ENCODE results near the gene DHRS3.
"Not testable (repeated sequence)": the region's sequence is repeated elsewhere in the genome, so short reads cannot be mapped to it uniquely, and the experiment has no call there.

DHRS3 gene, protein sequence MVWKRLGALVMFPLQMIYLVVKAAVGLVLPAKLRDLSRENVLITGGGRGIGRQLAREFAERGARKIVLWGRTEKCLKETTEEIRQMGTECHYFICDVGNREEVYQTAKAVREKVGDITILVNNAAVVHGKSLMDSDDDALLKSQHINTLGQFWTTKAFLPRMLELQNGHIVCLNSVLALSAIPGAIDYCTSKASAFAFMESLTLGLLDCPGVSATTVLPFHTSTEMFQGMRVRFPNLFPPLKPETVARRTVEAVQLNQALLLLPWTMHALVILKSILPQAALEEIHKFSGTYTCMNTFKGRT

DNA sequence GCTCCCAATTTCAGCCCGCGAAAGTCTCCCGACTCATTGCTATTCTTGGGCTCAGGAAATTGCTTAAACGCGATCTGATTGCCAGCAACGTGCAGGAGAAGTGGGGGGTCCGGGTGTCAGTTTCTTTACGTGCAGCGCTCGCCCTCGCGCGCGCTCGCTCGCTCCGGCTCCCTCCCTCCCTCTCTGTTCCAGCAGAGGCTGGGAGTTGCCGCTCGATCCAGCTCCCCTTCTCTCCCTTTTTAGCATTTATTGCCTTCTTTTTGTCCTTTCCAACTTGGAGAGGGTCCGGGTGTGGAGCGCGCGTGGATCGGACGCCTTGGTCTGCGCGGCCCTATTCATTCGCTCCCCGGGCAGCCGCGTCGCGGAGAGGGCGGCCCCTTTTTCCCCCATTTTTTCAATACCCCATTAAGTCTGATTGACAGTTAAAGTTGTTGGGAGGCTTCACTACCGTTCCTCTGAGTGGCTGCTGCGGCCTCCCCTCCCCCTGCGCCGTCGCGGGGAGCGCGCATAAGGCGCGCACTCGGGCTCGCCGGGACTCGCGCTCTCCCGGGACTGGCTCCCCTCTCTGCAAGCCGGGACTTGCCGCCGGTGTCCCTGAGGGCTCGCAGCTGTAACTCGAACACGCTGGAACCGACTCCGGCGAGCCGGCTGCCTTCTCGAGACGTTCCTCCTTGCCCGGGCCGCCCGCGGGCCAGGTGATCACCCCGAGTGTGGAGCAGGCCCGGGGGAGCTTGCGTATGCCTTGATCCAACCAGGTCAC, at the start of gene DHRS3:
DHRS3 (minus strand) TSS at position 310 of the 760 bp plus-strand sequence. CDS start 862 bp downstream, outside the sequence.
- Histone ChIP-seq H3K27me3 (ENCODE audit: control insufficient read depth, insufficient read depth, low read length) (no peaks in the 10 kb centered on the region), H3K4me1 (ENCODE audit: control insufficient read depth, insufficient read depth, low read length) (peaks cover 41% of the 10 kb centered on the region)

DNA sequence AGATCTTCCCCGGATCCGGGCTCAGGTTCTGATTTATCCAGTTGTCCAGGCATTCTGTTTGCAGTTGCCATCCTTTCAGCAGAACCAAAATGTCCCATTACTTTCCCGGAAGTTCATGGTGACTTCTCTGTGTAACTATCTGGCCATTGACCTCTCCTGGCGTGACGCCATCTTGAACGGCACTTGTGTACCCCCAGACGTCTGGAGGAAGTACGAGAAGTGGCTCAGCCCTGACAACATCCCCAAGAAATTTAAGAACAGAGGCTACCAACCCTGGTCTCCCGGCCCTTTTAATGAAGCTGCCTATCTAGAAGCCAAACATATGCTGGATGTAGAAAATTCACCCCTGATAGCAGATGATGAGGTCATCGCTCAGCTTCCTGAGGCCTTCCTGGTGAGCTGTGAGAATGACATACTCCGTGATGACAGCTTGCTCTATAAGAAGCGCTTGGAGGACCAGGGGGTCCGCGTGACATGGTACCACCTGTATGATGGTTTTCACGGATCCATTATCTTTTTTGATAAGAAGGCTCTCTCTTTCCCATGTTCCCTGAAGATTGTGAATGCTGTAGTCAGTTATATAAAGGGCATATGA, 48.2 kb upstream of the DHRS3 start:
- Histone ChIP-seq H3K9ac (ENCODE audit: low read length) (no peak overlapping the region), H3K4me1 (ENCODE audit: control insufficient read depth, insufficient read depth, low read length) (no peaks in the 10 kb centered on the region), H3K4me3 (ENCODE audit: low read length) (no peak overlapping the region), H3K27ac (ENCODE audit: low read depth, low read length) (no peak overlapping the region), H3K36me3 (ENCODE audit: control insufficient read depth, insufficient read depth, low read length) (no peaks in the 10 kb centered on the region), H3K27me3 (ENCODE audit: control insufficient read depth, insufficient read depth, low read length) (no peaks in the 10 kb centered on the region)

More for the DNA sequence above, at the start of gene DHRS3:
- peak within 1 kb of the TSS; percentile 95 for H3K27ac ChIP-seq (ENCODE audit: low read depth, low read length)
- no peaks in the 10 kb centered on the region for H3K36me3 ChIP-seq (ENCODE audit: control insufficient read depth, insufficient read depth, low read length)
- H3K4me3 ChIP-seq (ENCODE audit: low read length) = peak within 1 kb of the TSS; percentile 88
- H3K9ac ChIP-seq (ENCODE audit: low read length) = peak within 1 kb of the TSS; percentile 70

DNA sequence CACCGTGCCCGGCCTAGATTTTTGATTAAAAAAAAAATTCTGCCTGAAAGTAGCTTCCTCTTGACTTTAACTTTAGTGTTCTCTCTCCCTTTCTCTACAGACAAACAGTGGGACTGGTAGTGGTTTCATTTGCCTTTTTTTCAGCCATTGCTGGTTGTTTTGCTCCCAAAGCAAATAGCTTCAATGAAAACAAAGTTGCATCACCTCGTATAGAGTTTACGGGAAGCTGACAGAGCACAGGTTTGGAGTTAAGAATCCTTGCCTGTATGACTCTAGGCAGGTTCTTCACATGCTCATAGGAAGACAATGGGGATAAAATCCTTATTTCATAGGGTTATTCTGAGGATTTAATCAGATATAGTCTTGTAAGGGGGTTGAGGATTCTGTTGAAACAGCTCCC, 47.5 kb upstream of the DHRS3 start:
- Histone ChIP-seq H3K9ac (ENCODE audit: low read length) (no peak overlapping the region), H3K4me3 (ENCODE audit: low read length) (no peak overlapping the region), H3K27me3 (ENCODE audit: control insufficient read depth, insufficient read depth, low read length) (no peaks in the 10 kb centered on the region), H3K36me3 (ENCODE audit: control insufficient read depth, insufficient read depth, low read length) (no peaks in the 10 kb centered on the region), H3K4me1 (ENCODE audit: control insufficient read depth, insufficient read depth, low read length) (no peaks in the 10 kb centered on the region), H3K27ac (ENCODE audit: low read depth, low read length) (no peak overlapping the region)

DNA sequence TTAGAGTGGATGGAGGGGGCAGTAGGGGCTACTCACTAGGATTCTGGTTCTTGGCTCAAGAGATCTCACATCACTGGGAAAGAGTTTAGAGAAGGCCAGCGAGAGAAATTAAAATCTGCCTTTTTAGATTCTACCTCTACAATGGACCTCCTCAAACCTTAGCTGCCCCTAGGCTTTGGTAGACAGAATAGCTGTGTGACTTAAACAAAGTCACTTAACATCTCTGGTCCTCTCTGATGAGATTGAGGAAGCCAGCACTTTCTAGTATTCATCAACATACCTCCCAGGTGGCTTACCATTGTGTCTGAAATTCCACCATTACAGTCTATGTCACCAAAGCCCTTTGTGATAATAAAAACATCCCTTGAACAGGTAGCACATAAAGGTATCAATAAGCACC, 44.5 kb upstream of the DHRS3 start:
- Histone ChIP-seq H3K9ac (ENCODE audit: low read length) (no peak overlapping the region), H3K4me3 (ENCODE audit: low read length) (no peak overlapping the region), H3K27me3 (ENCODE audit: control insufficient read depth, insufficient read depth, low read length) (no peaks in the 10 kb centered on the region), H3K27ac (ENCODE audit: low read depth, low read length) (no peak overlapping the region), H3K36me3 (ENCODE audit: control insufficient read depth, insufficient read depth, low read length) (no peaks in the 10 kb centered on the region), H3K4me1 (ENCODE audit: control insufficient read depth, insufficient read depth, low read length) (no peaks in the 10 kb centered on the region)

DNA sequence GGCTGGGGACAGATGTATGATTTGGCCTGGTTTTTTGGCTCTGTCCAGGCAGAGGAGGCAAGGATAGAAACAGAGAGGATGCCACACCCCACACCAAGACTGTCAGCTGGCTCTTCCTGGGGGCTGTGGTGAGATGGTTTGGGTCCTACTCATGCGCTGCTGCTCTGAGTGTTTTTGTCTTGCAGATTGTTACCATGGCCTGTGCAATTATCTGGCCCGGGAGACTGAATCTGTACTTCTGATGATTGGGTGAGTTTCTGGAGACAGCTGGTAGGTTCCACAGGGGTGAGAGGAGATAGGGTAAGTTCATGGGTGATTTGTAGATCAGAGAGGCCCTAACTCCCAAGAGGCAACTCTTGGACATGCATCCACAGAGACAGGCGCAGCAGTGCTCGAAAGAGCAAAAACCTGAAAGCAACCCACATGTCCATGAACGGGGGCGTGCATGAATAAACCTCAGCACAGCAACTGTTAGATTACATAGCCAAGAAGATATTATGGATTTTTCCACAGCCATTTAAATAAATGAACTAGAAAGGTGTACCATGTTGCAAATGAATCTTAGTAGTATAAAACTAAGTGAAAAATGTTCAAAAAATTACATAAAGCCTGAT, 43.7 kb upstream of the DHRS3 start:
- Histone ChIP-seq H3K4me1 (ENCODE audit: control insufficient read depth, insufficient read depth, low read length) (no peaks in the 10 kb centered on the region), H3K36me3 (ENCODE audit: control insufficient read depth, insufficient read depth, low read length) (no peaks in the 10 kb centered on the region), H3K4me3 (ENCODE audit: low read length) (no peak overlapping the region), H3K9ac (ENCODE audit: low read length) (no peak overlapping the region), H3K27me3 (ENCODE audit: control insufficient read depth, insufficient read depth, low read length) (no peaks in the 10 kb centered on the region), H3K27ac (ENCODE audit: low read depth, low read length) (no peak overlapping the region)

DNA sequence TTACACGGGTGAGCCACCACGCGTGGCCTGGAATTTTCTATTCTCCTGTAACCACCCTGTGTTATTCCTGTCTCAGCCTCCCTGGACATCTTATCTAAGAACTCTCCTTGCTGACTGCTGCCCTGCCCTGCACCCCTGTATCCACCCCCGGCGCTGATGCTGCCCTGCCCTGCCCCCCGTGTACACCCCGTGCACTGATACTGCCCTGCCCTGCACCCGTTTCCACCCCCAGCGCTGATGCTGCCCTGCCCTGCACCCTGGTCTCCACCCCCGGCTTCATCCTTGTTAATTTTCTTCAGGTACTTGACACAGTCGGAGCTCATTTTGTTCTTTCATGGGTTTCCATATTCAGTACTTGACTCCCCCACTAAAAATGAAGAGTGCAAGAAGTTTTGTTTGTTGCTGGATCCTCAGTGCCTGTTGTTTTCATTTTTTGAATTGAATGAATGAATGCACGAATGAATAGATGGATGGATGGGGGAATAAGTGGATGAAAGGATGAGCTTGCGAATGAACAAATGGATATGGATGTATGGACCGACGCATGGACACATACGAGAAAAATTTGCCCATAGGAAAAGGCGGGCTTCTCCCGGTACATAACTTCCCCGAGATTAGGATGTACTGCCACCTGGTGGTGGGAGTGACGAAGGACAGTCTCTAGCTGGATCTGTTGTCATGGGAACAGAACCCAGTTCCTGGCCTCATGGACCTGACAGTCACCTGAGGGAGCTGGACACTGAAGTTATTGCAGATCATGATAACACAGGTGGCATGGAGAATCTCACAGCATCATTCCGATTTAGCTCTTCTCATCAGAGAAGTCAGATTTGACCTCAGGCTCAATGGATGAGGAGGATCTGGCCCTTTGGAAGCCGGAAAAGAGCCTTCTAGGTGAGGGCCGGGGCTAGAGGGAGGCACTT, 40.8 kb upstream of the DHRS3 start:
- Histone ChIP-seq H3K4me3 (ENCODE audit: low read length) (no peak overlapping the region), H3K27me3 (ENCODE audit: control insufficient read depth, insufficient read depth, low read length) (no peaks in the 10 kb centered on the region), H3K27ac (ENCODE audit: low read depth, low read length) (no peak overlapping the region), H3K36me3 (ENCODE audit: control insufficient read depth, insufficient read depth, low read length) (no peaks in the 10 kb centered on the region), H3K9ac (ENCODE audit: low read length) (no peak overlapping the region), H3K4me1 (ENCODE audit: control insufficient read depth, insufficient read depth, low read length) (no peaks in the 10 kb centered on the region)

DNA sequence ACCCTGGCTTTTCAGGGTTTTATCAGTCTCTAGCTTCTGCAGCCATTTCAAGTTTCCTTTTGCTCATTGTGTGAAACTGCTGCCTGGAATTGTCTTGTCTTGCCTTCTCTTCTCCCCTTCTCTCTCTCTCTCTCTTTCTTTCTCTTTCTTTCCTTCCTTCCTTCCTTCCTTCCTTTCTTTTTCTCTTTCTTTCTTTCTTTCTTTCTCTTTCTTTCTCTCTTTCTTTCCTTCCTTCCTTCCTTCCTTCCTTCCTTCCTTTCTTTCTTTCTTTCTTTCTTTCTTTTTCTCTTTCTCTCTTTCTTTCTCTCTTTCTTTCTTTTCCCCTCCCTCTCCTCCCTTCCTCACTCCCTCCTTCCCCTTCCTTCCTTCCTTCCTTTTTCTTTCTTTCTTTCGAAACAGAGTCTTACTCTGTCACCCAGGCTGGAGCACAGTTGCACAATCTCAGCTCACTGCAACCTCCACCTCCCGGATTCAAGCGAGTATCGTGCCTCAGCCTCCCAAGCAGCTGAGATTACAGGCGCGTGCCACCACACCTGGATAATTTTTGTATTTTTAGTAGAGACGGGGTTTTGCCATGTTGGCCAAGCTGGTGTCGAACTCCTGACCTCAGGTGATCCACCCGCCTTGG, 40.0 kb upstream of the DHRS3 start:
- H3K27me3 ChIP-seq (ENCODE audit: control insufficient read depth, insufficient read depth, low read length); H3K27ac ChIP-seq (ENCODE audit: low read depth, low read length); H3K4me1 ChIP-seq (ENCODE audit: control insufficient read depth, insufficient read depth, low read length); H3K36me3 ChIP-seq (ENCODE audit: control insufficient read depth, insufficient read depth, low read length); H3K4me3 ChIP-seq (ENCODE audit: low read length); H3K9ac ChIP-seq (ENCODE audit: low read length): not testable (repeated sequence)

DNA sequence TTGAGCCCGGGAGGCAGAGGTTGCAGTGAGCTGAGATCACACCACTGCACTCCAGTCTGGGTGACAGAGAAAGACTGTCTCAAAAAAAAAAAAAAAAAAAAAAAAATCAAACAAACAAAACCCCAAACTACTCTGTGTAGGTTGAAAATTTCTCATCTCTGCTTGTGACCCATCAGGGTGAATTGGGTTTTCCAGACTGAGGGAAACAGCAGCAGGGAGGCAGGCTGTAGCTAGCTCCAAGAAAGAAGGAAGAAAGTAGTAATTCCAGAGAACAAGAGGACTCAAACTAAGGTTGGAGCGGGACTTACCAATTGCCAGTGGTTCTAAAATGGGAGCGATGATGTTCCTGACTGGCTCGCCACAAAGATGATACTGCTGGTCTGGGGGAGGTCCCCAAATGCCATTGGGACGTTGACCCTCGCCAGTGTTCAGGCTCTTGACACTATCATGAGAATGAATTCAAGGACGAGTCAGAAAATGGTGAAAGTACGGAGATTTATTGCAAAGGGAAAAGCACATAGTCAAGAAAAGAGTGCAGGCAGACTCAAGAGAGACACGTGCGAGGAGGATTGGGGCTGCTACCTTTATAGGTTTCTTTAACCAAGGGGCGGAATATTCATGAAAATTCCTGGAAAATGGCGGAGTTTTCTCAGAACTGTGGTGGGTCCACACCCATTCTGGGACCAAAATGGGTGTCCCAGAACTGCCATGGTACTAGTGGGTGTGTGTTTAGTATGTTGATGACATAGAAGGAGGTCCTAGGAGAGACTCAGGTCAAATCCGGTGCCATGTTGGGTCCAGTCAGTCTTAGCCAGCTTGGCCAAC, 39.3 kb upstream of the DHRS3 start:
- Histone ChIP-seq H3K36me3 (ENCODE audit: control insufficient read depth, insufficient read depth, low read length) (no peaks in the 10 kb centered on the region), H3K4me1 (ENCODE audit: control insufficient read depth, insufficient read depth, low read length) (no peaks in the 10 kb centered on the region), H3K4me3 (ENCODE audit: low read length) (no peak overlapping the region), H3K9ac (ENCODE audit: low read length) (no peak overlapping the region), H3K27ac (ENCODE audit: low read depth, low read length) (no peak overlapping the region), H3K27me3 (ENCODE audit: control insufficient read depth, insufficient read depth, low read length) (no peaks in the 10 kb centered on the region)

DNA sequence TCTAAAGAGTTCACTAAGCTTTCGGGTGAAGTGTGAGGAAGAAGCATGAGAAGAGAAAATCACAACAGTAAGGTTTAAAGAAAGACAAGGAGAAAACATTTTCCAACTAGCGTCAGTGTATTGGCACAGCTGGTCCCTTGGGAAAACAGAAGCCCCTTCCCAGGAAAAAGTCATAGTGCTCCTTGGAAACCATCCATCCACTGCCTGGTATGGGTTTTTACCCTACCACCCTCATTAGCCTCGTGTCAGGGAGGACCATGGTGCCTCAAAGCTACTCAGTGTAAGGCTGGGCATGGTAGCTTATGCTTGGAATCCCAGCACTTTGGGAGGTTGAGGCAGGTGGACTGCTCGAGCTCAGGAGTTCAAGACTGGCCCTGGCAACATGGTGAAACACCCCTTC, 38.6 kb upstream of the DHRS3 start:
- Histone ChIP-seq H3K27me3 (ENCODE audit: control insufficient read depth, insufficient read depth, low read length) (no peaks in the 10 kb centered on the region), H3K36me3 (ENCODE audit: control insufficient read depth, insufficient read depth, low read length) (no peaks in the 10 kb centered on the region), H3K4me3 (ENCODE audit: low read length) (no peak overlapping the region), H3K27ac (ENCODE audit: low read depth, low read length) (no peak overlapping the region), H3K4me1 (ENCODE audit: control insufficient read depth, insufficient read depth, low read length) (no peaks in the 10 kb centered on the region), H3K9ac (ENCODE audit: low read length) (no peak overlapping the region)

DNA sequence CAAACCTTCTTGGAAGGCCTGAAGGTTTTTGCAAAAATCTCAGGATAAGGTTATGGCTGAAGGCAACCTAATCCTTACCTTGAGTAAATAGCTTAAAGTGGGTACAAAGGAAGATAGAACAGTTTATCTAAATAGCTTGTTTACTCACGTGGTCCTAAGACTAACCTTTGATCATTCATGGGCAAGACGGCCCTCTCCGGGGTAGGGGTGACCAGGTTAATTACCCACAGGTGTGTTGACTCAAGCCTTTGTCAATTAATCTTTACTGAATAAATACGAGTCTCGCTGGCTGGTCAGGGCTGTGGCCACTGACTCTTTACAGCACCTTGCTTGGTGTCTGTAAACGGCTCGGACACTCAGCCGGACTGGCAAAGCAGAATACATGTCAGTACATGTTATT, 36.6 kb upstream of the DHRS3 start:
- Histone ChIP-seq H3K4me3 (ENCODE audit: low read length) (no peak overlapping the region), H3K36me3 (ENCODE audit: control insufficient read depth, insufficient read depth, low read length) (no peaks in the 10 kb centered on the region), H3K27ac (ENCODE audit: low read depth, low read length) (no peak overlapping the region), H3K4me1 (ENCODE audit: control insufficient read depth, insufficient read depth, low read length) (no peaks in the 10 kb centered on the region), H3K9ac (ENCODE audit: low read length) (no peak overlapping the region), H3K27me3 (ENCODE audit: control insufficient read depth, insufficient read depth, low read length) (no peaks in the 10 kb centered on the region)

DNA sequence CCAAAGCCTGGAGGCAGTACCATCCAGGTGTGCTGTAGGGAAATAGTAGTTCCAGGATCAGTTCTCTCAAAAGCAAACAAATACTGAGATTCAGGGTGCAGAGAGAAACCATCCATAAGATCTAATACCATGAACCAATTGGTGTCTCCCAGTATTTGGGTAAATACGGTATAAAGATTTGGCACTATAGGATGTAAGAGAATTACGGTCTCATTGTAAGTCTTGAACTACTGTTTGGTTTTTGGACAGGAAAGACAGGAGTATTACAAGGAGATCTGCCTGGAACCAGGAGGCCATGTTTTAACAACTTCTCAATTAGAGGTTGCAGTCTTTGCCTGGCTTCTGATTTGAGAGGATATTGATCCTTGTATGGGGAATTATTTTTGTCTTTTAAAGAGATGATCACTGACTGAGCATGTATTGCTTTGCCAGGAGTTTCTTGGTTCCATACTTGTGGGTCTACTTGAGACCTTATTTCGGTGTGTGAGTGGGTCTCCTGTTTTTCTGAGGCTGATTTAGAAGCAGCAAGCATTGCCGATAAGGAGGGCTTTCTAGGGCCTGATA, 36.1 kb upstream of the DHRS3 start:
- Histone ChIP-seq H3K36me3 (ENCODE audit: control insufficient read depth, insufficient read depth, low read length) (no peaks in the 10 kb centered on the region), H3K4me1 (ENCODE audit: control insufficient read depth, insufficient read depth, low read length) (no peaks in the 10 kb centered on the region), H3K4me3 (ENCODE audit: low read length) (no peak overlapping the region), H3K27ac (ENCODE audit: low read depth, low read length) (no peak overlapping the region), H3K27me3 (ENCODE audit: control insufficient read depth, insufficient read depth, low read length) (no peaks in the 10 kb centered on the region), H3K9ac (ENCODE audit: low read length) (no peak overlapping the region)

Data from rectal smooth muscle tissue (tissue), 1 donor.